Ammon's horn (tissue), 1 donor: ENCODE results near the gene ORC5.
"Not testable (repeated sequence)": the region's sequence is repeated elsewhere in the genome, so short reads cannot be mapped to it uniquely, and the experiment has no call there.

Experiments used
- DNase-seq: peaks from one replicate; pipeline ENCODE4 v3.0.0-alpha.2; 2016; ENCODE audit warnings: low spot score

Gene ORC5

DNA sequence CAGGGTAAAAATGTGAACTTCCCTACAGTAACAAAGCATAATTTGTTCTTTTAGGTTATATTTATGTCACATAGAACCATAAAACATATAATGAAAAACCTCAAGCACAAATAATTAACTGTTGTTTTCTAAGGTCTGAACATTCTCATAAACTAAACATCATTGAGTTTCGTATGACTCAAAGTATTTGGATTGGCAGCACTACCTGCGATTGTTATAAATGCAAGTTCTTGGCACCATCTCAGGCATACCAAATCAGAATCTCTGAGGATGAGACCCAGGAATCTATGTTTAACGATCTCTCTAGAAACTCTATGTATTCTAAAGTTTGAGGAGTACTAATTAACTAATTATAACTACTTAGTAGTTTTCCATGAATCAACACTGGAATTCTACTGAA lies 22.5 kb downstream of the ORC5 start:
- DNase-seq: no peak

DNA sequence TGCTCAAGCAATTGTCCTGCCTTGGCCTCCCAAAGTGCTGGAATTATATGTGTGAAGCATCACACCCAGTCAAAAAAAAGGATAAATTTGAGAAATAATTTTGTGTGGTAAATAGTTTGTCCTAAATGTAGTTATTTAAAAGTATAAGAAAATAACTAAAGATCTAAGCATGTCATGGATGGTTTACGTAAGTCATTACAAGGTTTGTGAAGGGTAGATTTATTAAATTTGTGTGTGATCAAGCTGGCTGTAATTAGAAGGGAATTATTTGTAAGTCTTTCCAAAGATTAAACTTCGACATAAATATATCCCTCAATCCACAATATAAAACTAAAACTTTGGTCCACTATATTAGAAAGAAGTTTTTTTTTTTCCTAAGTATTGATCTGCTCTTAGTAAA lies 28.6 kb downstream of the ORC5 start:
- no peak for DNase-seq

DNA sequence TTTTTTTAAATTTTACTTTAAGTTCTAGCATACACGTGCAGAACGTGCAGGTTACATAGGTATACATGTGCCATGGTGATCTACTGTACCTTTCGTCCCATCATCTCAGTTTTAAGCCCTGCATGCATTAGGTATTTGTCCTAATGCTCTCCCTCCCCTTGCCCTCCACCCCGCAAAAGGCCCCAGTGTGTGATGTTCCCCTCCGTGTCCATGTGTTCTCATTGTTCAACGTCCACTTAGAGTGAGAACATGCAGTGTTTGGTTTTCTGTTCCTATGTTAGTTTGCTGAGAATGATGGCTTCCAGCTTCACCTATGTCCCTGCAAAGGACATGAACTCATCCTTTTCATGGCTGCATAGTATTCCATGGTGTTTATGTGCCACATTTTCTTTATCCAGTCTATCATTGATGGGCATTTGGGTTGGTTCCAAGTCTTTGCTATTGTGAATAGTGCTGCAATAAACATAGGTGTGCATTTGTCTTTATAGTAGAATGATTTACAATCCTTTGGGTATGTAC lies 30.2 kb downstream of the ORC5 start:
- DNase-seq: not testable (repeated sequence)

DNA sequence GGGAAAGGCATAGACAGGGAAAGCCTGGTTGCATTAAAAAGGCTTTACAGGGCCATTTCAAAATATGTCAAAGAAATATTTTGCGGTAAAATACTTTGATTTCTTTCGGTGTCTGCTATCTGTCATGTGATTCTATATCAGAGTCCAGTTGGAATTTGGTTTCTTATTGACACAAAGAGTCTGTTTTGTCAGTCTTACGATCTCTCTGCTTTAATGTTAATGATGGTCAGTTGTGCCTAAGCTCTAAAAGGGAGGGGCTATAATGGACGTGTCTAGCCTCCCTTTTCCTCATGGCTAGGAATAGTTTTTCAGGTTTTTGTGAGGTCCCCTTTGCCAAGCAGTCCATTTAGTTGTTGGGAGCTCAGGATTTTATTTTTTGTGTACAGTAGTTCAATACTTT lies 31.5 kb downstream of the ORC5 start:
- no peak for DNase-seq

DNA sequence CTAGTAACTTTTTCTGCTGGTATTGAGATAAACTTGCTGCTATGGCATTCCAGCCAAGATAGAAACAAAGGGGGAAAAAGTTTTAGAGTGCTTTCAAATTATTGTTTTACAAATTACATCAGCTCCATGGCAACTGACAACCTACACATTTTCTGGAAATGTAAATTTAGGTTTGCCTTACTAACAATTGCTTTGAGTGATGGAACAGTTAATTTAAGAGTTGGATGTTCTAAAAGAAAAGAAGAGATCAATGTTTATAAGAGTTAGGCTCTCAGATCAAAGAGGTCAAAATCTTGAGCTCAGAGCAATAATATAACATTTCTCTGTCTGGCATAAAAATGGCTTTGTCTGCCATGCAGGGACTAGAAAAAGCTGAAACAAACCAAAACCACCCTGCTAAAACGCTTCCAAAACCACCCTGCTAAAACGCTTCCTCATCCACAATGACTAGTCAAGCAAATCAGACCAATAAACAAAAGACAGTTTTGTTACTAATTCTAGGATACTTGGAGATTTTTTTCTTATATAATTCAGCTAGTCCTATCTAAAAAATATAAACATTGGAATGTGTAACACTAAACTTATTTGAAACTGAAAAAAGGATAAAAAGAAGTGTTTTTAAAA lies 32.3 kb downstream of the ORC5 start:
- DNase-seq: no peak

DNA sequence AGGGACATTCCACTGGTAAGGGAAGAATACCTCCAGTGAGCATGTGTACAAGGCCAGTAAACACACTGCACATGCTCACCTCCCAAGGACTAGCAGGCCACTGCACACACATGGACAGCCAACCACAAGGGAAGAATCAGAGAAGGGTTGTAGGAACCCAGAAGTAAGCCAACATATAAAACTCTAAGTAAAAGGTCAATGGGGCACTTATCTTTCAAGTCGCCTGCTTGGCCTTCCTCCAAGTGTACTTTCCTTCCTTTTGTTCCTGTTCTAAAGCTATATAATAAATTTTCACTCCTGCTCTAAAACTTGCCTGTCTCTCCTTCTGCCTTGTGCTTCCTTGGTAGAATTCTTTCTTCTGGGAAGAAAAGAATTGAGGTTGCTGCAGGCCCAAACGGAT lies 33.0 kb downstream of the ORC5 start:
- no peak for DNase-seq

DNA sequence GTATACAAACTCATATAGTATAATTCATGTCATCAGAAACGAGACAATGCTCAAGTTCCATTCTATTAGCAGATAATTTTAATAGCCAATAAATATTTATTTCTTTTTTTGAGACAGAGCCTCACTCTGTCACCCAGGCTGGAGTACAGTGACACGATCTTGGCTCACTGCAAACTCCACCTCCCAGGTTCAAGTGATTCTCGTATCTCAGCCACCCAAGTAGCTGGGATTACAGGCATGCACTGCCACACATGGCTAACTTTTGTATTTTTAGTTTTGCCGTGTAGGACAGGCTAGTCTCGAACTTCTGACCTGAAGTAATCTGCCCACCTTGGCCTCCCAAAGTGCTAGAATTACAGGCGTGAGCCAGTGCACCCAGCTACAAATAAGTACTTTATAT lies 45.7 kb downstream of the ORC5 start:
- no peak for DNase-seq

DNA sequence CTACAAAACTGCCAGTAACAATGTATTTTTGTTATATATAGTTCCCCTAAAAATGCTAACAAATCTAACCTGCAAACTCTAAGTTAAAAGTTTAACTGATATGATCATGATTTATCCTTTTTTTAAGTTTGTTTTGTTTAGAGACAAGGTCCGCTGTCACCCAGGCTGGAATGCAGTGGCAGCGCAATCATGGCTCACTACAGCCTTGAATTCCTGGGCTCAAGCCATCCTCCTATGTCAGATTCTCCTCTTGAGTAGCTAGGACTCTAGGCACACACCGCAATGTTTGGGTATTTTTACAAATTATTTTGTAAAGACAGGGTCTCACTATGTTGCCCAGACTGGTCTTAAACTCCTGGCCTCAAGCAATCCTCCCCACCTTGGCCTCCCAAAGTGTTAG lies 46.6 kb downstream of the ORC5 start:
- DNase-seq: no peak

DNA sequence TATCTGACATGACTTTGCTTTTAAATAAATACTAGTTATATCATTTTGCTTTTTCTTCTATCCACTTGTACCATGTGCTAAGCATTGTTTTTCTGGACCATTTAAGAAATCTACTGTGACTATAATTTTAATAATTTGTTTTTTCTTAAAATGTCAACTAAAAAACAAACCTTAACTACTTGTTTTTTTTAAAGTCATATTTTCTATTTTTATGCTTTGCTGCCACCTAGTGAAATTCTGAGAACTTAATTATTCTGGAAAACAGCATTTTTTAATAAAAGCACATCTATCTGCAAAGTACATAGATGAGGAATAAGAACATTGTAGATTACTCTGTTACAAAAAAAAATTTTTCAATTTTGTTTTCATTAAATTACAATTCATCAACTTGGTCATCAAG lies 47.4 kb downstream of the ORC5 start:
- DNase-seq: no peak

DNA sequence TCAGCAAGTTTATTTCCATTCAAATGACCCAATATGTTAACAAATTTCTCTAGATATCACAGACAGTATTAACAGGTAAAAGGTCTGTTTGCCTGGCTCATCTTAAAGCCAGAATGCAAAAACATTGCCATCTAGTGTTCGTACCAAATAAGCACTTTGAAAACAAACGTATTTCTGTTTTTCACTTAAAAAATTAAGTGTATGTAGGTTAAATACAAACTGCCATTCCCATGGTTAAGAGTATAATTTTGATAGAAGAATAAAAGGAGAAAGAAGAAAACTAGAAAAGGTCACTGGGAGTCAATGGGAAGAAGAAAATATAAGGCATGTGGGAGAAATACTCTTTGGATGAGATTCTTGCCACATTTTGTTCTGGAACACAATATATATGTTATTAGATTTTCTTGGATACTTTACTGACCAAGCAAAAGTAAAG lies 51.0 kb downstream of the ORC5 start:
- peak; percentile 22 for DNase-seq

DNA sequence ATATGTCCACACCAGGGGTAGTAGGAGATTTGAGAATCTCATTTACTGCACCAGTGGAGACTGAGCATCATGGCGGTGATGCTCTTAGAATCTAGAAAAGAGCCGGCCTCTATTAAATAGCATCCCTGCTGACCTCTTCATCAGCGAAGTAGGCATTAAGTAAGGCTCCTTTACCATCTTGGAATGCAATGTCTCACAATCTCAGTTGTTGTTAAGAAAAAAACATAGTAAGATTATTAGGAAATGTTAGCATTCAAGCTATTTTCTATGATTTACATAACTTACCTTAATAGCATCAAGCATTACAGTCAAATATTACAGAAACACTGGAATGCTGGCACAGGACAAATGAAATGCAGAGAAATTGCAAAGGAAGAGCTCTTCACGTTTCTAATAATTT lies 54.5 kb downstream of the ORC5 start:
- no peak for DNase-seq

DNA sequence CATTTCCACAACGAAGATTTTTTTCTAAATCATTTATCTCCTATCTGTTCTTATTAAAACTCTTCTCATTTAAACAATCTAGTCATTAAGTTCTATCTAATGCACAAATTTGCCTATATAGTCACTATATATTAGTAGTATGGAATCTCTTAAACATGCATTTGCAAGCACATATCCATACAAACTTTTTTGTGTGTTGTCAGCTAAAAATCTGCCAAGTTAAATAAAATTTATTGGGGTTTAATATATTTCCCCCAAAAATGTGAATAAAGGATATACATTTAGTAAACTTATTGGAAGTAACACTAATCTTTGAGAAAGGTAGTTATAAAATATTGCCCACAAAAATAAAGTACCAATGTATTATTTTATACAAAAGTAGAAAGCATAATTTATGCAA lies 55.3 kb downstream of the ORC5 start:
- DNase-seq: no peak

DNA sequence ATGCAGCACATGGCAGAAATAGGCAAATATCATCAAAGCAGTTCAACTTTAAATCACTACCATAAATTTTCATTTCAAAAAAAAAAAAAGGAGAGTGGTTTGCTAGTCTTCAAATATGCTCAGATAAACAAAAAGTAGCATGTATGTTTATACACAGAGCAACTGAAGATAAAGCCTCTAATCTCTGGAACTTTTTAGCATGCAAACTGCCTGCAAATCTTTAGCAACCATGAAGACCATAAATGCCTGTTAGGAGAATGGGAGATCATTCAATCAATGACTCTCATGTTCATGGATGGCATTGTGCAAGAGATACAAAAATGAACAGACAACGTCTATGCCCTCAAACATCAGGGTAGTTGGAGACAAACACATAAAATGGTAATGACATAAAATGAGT lies 57.3 kb downstream of the ORC5 start:
- no peak for DNase-seq

DNA sequence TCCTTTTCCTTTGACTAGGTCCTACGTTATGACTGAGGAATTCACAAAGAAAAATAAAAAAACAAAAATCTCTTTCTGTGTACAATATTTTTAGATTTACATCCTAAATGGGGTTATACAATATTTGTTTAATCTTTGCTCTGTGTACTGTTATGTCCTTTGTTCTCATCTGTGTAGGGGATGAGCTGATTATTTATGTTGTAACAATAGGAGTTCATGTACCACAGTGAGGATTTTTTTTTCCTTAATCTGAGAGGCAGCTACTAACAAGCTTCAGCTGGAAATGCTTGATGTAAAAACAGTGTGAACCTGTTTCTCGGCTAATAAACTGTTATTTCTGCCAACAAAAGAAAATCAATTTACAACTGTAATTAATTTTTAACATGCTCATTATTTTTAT lies 58.0 kb downstream of the ORC5 start:
- no peak for DNase-seq

DNA sequence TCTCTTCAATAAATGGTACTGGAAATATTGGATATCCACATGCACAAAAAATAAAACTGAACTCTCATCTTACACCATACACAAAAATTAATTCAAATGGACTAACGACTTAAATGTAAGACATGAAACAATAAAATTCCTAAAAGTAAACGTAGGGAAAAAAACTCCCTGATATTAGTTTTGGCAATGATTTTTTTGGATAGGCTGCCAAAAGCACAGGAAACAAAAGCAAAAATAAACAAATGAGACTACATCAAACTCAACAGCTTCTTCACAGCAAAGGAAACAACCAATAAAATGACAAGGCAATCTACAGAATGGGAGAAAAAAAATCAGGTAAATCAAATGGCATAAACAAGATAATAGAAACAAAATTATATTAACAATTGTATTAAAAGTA lies 65.7 kb downstream of the ORC5 start:
- DNase-seq: no peak

DNA sequence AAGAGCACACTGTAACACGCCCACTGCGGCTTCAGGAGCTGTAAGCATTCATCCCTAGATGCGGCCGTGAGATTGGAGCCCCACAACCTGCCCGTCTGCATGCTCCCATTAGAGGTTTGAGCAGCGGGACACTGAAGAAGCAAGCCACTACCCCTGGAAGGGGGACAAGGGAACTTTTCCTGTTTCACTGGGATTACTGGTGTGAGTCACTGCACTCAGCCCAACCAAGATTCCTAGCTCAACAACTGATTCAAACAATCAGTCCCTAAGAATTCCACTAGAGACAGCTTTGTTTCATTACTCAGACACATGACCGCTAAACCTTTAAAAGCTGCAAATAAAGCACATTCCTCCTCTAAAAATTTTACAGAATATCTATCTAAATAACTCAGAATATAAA lies 69.8 kb downstream of the ORC5 start:
- DNase-seq: no peak

DNA sequence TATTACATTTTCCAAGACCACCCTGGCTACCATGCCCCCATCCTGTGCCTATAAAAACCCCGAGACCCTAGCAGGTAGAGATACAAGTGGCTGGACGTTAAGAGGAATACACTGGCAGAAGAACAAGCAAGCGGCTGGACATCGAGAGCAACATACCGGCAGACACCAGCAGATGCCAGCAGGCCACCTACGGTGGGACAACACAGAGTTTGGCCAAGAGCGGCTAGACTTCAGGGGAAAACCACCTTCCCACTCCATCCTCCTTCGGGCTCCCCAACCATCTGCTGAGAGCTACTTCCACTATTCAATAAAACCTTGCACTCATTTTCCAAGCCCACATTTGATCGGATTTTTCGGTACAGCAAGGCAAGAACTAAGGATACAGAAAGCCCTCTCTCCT lies 70.3 kb downstream of the ORC5 start:
- DNase-seq: no peak

DNA sequence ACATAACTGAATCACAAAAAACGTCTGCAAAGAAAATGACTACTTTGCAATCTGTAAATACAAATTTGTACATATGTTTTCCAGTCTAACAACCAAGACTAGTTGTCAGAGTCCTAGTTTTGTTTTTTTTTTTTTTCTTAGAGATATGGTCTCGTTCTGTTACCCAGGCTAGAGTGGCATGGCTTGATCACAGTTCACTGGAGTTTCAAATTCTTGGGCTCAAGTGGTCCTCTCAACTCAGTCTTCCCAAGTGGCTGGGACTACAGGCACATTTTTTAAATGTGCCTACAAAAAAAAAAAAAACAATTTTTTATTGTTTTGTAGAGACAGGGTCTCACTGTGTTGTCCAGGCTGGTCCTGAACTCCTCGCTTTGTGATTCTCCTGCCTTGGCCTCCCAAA lies 70.8 kb downstream of the ORC5 start:
- no peak for DNase-seq

DNA sequence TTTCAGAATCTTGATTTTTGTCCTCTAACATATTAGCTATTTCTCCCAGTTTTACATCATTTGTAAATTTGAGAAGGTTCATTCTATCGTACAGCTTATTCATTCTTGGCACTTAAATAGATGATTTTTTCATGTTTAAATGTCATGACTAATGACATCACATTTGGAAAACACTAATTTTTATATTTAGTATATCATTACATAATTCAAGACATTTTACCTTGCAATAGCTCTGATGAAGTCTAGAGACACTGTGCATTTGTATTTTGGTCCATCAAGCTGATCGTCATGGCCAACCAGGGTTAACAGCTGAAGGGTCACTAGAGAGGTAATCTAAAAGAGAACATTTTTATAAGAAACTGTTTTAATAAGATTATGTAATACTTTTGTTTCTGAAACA lies 71.3 kb downstream of the ORC5 start:
- DNase-seq: no peak

DNA sequence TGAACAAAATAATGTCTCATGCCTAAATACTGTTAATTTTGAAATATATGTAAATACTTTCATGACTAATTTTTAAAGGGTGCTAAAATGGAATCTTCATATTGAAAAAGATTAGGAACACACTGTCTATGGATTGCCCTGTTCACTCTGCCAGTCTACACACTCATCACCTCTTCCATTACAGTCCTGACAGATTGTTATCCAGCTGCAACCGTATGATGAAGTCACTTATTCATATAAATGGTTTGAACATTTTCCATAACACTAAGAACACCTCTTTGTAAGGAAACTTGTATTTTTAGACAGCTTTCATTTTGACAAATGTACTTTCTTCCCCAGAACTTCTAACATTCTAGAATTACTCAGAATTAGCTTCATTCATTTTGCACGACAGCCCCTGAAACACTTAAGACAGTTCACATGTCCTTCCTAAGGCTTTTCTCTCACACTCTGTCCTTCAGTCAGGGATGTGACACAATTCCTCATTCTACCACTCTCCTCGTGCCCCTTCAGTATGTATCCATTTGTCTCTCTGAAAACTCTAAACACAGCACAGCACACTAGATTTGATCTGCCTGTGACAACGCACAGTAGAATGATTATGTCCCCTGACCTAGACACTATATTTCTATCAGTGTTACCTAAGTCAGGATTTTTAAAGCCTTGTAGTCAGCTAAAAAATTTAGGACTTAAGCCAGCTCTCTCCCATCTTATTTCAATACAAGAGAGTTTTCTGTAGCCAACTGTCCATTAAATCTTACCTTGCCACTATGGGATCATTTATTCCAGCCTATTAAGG lies 71.9 kb downstream of the ORC5 start:
- no peak for DNase-seq

DNA sequence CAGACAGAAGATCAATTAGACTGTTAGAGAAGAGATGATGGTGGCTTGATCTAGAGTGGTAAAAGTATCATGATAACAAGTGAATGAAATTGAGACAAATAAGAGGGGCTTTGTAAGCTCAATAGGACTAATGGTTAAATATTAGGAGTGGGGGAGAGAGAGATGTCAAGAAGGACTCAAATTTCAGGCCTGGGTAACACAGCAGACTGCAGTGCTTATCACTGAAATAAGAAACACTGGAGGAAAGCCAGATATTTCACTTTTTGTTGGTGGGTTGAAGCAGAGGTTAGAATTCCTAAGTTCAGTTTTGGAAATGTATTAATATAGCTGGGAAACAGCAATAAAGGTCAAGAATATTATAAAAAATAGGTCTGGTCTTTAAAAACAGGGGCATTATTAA lies 74.6 kb downstream of the ORC5 start:
- no peak for DNase-seq

DNA sequence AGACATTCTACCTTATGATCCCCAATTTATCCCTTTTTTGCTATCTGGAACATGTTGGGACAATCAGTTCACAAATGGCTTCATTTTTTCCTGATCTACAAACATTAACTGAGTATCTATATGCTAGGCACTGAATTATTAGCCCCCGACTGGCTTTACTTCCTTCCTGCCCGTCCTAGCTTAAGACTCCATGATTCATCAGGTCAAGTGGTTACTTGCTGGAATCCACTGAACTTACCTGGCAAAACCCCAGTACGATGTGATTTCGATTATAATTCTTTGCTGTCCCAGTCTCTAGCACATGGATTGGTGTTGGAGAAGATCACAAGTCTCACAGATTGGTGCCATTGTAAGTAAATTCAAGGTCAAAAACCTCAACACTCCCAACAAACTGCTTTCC lies 77.1 kb downstream of the ORC5 start:
- no peak for DNase-seq

DNA sequence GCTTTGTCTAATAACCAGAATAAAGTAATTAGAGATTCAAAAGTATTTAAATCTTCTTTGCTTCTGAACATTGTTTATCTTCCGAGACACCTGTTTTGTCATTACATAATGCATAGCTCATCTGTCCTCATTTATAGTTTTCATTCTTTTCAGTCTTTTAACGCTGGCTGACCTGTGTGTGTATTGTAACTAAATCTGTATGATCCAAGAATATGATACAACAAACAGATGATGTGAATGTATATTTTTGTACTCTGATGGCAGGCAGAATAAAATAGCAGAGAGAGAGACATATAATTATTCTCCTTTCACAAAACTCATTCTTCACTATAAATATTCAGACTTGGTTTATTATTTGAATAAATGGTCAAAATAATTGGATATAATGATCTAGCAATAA lies 80.6 kb downstream of the ORC5 start:
- no peak for DNase-seq

DNA sequence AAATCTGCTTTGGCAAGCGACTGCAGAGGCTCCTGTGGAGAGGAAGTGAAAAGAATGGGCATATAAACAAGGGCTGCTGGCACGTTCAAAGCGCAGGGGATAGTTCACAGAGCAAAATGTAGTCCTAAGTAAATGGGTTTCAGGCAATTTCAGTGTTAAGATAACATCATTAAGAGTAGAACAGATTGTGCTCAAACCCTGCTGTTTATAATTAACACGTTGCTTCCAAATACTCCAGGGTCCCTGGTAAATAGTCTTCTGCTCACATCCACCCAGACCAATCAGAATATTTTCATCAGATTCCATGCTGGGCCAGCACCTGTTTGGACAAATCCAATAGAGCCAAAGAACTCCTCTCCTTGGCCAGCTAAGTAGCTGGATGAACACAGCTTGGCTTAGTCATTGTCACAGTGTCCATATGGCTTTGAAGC lies 81.4 kb downstream of the ORC5 start:
- peak; percentile 9 for DNase-seq
